ENCODE results near the gene P2RY4.

DNA sequence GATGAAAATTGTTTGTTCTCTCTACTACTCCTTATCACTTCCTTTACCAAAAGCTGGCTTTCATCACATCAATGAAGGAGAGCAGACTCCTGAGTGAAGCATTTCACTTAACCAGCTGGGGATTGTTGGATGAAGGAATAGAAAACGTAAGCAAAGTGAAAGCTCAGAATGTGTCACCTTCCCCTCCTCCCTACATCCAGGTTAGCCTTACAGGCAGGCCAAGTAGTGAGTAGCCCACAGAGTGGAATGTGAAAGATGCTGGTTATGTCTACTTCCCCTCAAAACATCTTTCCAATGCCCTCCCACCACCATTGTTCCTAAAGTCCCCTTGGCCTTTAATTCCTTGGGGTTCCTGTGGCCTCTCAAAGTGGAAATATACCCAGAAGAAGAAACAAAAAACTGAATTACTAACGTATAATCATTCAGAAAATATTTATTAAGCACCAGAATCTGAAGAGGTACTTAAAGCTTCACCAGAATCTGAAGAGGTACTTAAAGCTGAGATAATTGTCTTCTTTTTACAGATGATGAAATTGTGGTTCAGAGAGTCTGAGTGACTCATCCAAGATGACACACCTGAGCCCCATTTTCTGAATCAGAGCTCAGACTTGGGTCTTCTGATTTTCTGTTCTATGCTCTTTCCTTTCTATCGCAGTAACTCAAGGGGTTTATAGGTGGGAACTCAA lies 6.5 kb downstream of the P2RY4 start:
- TF ChIP-seq CHD1 (IDR thresholded peaks at IDR 0.05; ENCODE audit: low read depth, low read length), result no peak
- no peak for TF ChIP-seq RCOR1 (IDR thresholded peaks at IDR 0.05; ENCODE audit: insufficient replicate concordance, low read length)
- TF ChIP-seq RFX5 (IDR thresholded peaks at IDR 0.05; ENCODE audit: low read depth, low read length), result no peak
- no peak for TF ChIP-seq POLR2A (IDR thresholded peaks at IDR 0.05; ENCODE audit: low read depth, low read length)
- TF ChIP-seq CEBPB (IDR thresholded peaks at IDR 0.05; ENCODE audit: low read depth, low read length), result no peak
- no peak for TF ChIP-seq CTCF (conservative IDR thresholded peaks at IDR 0.05; ENCODE audit: low read depth, low read length)
- no peak for TF ChIP-seq MXI1 (IDR thresholded peaks at IDR 0.05; ENCODE audit: borderline replicate concordance, low read depth, low read length)
- no peak for TF ChIP-seq RAD21 (IDR thresholded peaks at IDR 0.05; ENCODE audit: low read length)
- no peak for TF ChIP-seq MAFK (IDR thresholded peaks at IDR 0.05; ENCODE audit: low read depth, low read length)
- TF ChIP-seq, protein P1, sequence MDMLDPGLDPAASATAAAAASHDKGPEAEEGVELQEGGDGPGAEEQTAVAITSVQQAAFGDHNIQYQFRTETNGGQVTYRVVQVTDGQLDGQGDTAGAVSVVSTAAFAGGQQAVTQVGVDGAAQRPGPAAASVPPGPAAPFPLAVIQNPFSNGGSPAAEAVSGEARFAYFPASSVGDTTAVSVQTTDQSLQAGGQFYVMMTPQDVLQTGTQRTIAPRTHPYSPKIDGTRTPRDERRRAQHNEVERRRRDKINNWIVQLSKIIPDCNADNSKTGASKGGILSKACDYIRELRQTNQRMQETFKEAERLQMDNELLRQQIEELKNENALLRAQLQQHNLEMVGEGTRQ (IDR thresholded peaks at IDR 0.05; ENCODE audit: low read depth, low read length), result no peak

Data from IMR-90 (cell line).